MG63 (cell line): ENCODE measurements around the gene AGAP1. TPM values are rescaled to one million over a fixed set of nuclear protein-coding genes. Genes with fewer than 3 reads are reported as not detected.
"Not testable (repeated sequence)": the region's sequence is repeated elsewhere in the genome, so short reads cannot be mapped to it uniquely, and the experiment has no call there.

Source experiments
- DNase-seq: peaks from one replicate; pipeline ENCODE4 v3.0.0-alpha.2; 2020
- H3K27me3 ChIP-seq: fragments of 250-450 bp; sonication (Bioruptor Pico); 2 replicates; pipeline ENCODE4 v1.5.1; 2020; ENCODE audit warnings: mild to moderate bottlenecking, moderate library complexity
- H3K36me3 ChIP-seq: fragments of 250-450 bp; sonication (Bioruptor Pico); 2 replicates; pipeline ENCODE4 v1.5.1; 2020; ENCODE audit warnings: mild to moderate bottlenecking, moderate library complexity
- H3K4me3 ChIP-seq: fragments of 250-450 bp; sonication (Bioruptor Pico); 2 replicates; pipeline ENCODE4 v1.5.1; 2020; ENCODE audit warnings: mild to moderate bottlenecking, moderate library complexity
- H3K9me3 ChIP-seq: fragments of 250-450 bp; sonication (Bioruptor Pico); 2 replicates; pipeline ENCODE4 v1.5.1; 2020; ENCODE audit warnings: mild to moderate bottlenecking, moderate library complexity
- total RNA-seq: library from RNA; depleted of rRNA; stranded (reverse); fragments of >200 nt; shearing (Covaris generic); gene quantifications from 2 replicates; pipeline ENCODE4 v1.2.3, GENCODE V29; 2014; ENCODE audit warnings: low replicate concordance

AGAP1 gene
- total RNA-seq, 1 experiment from 2014 or later: 8.8 TPM

- no peaks in the 10 kb centered on the region for H3K9me3 ChIP-seq
- H3K4me3 ChIP-seq: no peak overlapping the region
- DNase-seq: no peak
- H3K27me3 ChIP-seq: no peaks in the 10 kb centered on the region
- H3K36me3 ChIP-seq: no peaks in the 10 kb centered on the region
Observed at GRCh38 chr2:236086403-236086970, 592.6 kb downstream of the AGAP1 start.

GRCh38 chr2:236086971-236087465 is 593.2 kb downstream of the AGAP1 start:
- no peaks in the 10 kb centered on the region for H3K27me3 ChIP-seq
- no peak for DNase-seq
- no peak overlapping the region for H3K4me3 ChIP-seq
- no peaks in the 10 kb centered on the region for H3K36me3 ChIP-seq
- H3K9me3 ChIP-seq: no peaks in the 10 kb centered on the region

GRCh38 chr2:236088368-236089057 is 594.7 kb downstream of the AGAP1 start:
- no peak for DNase-seq
- Histone ChIP-seq H3K4me3 (no peak overlapping the region), H3K9me3 (no peaks in the 10 kb centered on the region), H3K36me3 (no peaks in the 10 kb centered on the region), H3K27me3 (no peaks in the 10 kb centered on the region)

GRCh38 chr2:236089271-236090026 is 595.6 kb downstream of the AGAP1 start:
- no peak overlapping the region for H3K4me3 ChIP-seq
- no peak for DNase-seq

GRCh38 chr2:236090027-236090382 is 596.2 kb downstream of the AGAP1 start:
- H3K4me3 ChIP-seq: no peak overlapping the region
- H3K27me3 ChIP-seq: no peaks in the 10 kb centered on the region
- no peaks in the 10 kb centered on the region for H3K36me3 ChIP-seq
- no peak for DNase-seq
- no peaks in the 10 kb centered on the region for H3K9me3 ChIP-seq

More at GRCh38 chr2:236089271-236090026, 595.6 kb downstream of the AGAP1 start:
- no peaks in the 10 kb centered on the region for H3K9me3 ChIP-seq
- H3K27me3 ChIP-seq: no peaks in the 10 kb centered on the region
- no peaks in the 10 kb centered on the region for H3K36me3 ChIP-seq

- not testable (repeated sequence) for H3K36me3 ChIP-seq, H3K9me3 ChIP-seq, DNase-seq, H3K27me3 ChIP-seq, H3K4me3 ChIP-seq
Observed at GRCh38 chr2:236090826-236091225, 597.0 kb downstream of the AGAP1 start.

- H3K4me3 ChIP-seq: no peak overlapping the region
- no peaks in the 10 kb centered on the region for H3K36me3 ChIP-seq
- no peaks in the 10 kb centered on the region for H3K9me3 ChIP-seq
- no peaks in the 10 kb centered on the region for H3K27me3 ChIP-seq
- DNase-seq: no peak
Observed at GRCh38 chr2:236092714-236093113, 598.9 kb downstream of the AGAP1 start.

- no peak overlapping the region for H3K4me3 ChIP-seq
- H3K9me3 ChIP-seq: no peaks in the 10 kb centered on the region
- no peak for DNase-seq
- H3K36me3 ChIP-seq: no peaks in the 10 kb centered on the region
- H3K27me3 ChIP-seq: no peaks in the 10 kb centered on the region
Observed at GRCh38 chr2:236093134-236093533, 599.3 kb downstream of the AGAP1 start.

GRCh38 chr2:236095504-236095903 is 601.7 kb downstream of the AGAP1 start:
- Histone ChIP-seq H3K9me3 (no peaks in the 10 kb centered on the region), H3K4me3 (no peak overlapping the region), H3K27me3 (no peaks in the 10 kb centered on the region), H3K36me3 (no peaks in the 10 kb centered on the region)
- no peak for DNase-seq

GRCh38 chr2:236101311-236101950 is 607.6 kb downstream of the AGAP1 start:
- DNase-seq: no peak
- H3K36me3 ChIP-seq: no peaks in the 10 kb centered on the region
- H3K4me3 ChIP-seq: no peak overlapping the region
- H3K9me3 ChIP-seq: no peaks in the 10 kb centered on the region
- no peaks in the 10 kb centered on the region for H3K27me3 ChIP-seq

- Histone ChIP-seq H3K27me3 (no peaks in the 10 kb centered on the region), H3K4me3 (no peak overlapping the region), H3K9me3 (no peaks in the 10 kb centered on the region), H3K36me3 (no peaks in the 10 kb centered on the region)
- DNase-seq: no peak
Observed at GRCh38 chr2:236102971-236103370, 609.1 kb downstream of the AGAP1 start.

- no peak for DNase-seq
- Histone ChIP-seq H3K27me3 (no peaks in the 10 kb centered on the region), H3K9me3 (no peaks in the 10 kb centered on the region), H3K4me3 (no peak overlapping the region), H3K36me3 (no peaks in the 10 kb centered on the region)
Observed at GRCh38 chr2:236103981-236104380, 610.1 kb downstream of the AGAP1 start.

- H3K9me3 ChIP-seq: no peaks in the 10 kb centered on the region
- no peak overlapping the region for H3K4me3 ChIP-seq
- no peaks in the 10 kb centered on the region for H3K36me3 ChIP-seq
- no peak for DNase-seq
- H3K27me3 ChIP-seq: no peaks in the 10 kb centered on the region
Observed at GRCh38 chr2:236105955-236106607, 612.2 kb downstream of the AGAP1 start.

GRCh38 chr2:236106761-236107160 is 612.9 kb downstream of the AGAP1 start:
- Histone ChIP-seq H3K36me3 (no peaks in the 10 kb centered on the region), H3K4me3 (no peak overlapping the region), H3K27me3 (no peaks in the 10 kb centered on the region), H3K9me3 (no peaks in the 10 kb centered on the region)
- DNase-seq: no peak

- Histone ChIP-seq H3K36me3 (no peaks in the 10 kb centered on the region), H3K27me3 (no peaks in the 10 kb centered on the region), H3K4me3 (no peak overlapping the region), H3K9me3 (no peaks in the 10 kb centered on the region)
- no peak for DNase-seq
Observed at GRCh38 chr2:236107536-236107935, 613.7 kb downstream of the AGAP1 start.

- Histone ChIP-seq H3K27me3 (no peaks in the 10 kb centered on the region), H3K4me3 (no peak overlapping the region), H3K9me3 (no peaks in the 10 kb centered on the region), H3K36me3 (no peaks in the 10 kb centered on the region)
- no peak for DNase-seq
Observed at GRCh38 chr2:236107942-236108625, 614.2 kb downstream of the AGAP1 start.
